Stimulated activated CD4-positive, alpha-beta T cell treated with anti-CD3 and anti-CD28 coated beads, Interleukin-12 subunit alpha, Interleukin-12 subunit beta, amount 100 ng/mL, for 48 hours (primary cell): ENCODE results near the gene TPRG1.

Experiments
- DNase-seq, 3 donors: peaks; one replicate each; pipeline ENCODE4 v3.0.0-alpha.2; 2020; ENCODE audit warnings: low read depth in 2 of 3, low spot score in 1 of 3

TPRG1 gene

GRCh38 chr3:189165092-189165612 is 6.6 kb upstream of the TPRG1 start:
- no peak for DNase-seq

DNA sequence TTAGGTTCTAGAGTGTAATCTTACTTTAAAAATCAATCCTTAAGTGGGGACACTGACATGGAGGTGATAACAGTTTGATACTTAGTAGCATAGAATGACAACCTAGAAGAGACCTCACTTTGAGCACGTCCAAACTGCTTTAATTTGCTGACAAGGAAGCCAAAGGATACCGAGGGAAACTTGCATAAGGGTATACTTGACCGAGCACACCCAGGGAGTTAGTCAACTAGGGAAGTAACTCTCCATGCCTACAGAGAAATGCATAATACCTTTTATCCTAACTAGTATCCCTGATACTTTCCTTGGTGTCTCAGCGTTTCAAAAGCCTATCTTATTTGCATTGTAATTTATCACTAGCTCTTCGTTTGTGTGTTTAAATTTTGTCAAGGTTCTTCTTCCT is 5.5 kb upstream of the TPRG1 start:
- no peak for DNase-seq

DNA sequence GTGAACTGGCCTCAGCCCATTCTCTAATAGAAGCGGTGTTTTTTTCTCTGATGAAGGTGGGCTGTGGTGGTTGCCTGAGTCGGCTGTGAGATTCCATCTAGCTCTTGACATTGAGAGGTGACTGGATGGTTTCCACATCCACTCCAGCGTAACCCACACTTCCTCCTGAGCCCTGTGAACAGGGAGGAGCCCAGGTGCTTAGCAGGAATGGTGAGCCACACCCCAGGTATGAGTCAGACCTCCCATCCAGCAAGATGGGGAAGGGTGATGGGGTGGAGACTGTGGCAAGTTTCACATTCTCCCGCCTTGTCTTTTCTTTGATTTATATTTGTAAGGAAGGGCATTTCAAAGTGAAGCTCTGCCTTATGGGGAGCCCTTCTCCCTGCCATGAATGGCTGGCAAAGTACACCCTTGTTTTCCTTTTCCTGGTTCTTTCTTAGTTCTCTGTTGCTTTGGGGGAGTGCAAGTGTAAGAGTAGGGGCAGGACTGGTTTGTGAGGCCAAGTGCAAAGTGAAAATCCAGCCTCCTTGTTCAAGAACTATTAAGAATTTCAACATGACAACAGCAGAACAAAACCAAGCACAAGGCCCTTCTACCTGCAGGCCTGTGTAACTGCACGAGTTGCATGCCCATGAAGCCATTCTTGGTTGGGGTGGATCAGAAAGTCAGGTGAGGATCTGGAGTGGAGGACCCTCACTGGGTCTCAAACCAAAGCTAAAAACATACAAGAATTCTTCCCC is 4.6 kb upstream of the TPRG1 start:
- no peak for DNase-seq

GRCh38 chr3:189168711-189169110 is 3.1 kb upstream of the TPRG1 start:
- DNase-seq: no peak

DNA sequence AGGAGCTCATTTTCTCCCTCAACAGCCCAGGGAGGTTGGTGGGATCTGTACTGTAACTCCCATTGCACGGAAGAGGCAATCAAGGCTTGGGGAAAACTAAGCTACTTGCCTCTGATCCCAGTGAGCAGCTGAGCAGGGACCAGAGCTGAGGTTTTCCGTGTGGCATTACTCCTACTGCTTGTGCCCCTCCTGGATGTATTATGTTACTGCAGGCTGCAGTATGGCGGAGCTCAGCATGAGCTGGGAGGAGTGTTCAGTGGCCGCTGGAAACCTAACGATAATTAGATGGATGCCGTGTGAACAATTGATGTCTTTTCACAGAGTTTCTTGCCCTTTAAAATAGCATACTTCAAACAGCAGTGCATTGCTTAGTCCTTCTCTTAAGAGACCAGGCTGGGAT is 2.0 kb upstream of the TPRG1 start:
- DNase-seq: no peak

DNA sequence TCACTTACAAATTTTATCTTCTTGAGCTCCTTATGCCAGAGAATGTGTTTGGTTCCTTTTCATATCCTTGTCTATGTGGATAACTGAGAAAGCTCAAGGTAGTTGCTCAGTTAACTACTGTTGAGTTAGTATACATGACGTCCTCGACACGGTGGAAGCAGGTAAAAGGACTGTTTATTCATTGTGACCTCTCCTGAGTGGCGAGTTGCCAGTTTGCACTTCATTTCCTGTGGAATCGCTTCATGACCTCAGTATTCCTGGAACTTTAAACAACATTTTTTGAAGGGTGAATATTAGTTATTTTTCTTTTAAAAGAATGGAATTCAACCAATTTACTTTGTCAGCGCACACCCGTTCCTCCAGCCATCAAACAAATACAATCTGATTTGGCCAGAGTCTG is 1.2 kb upstream of the TPRG1 start:
- no peak for DNase-seq

GRCh38 chr3:189172668-189173419 is 1.1 kb downstream of the TPRG1 start:
- no peak for DNase-seq

GRCh38 chr3:189184566-189184965 is 12.8 kb downstream of the TPRG1 start:
- DNase-seq: no peak

- no peak for DNase-seq
These were observed 14.3 kb downstream of the TPRG1 start for GRCh38 chr3:189186101-189186500.

- no peak for DNase-seq
These were observed 16.7 kb downstream of the TPRG1 start for GRCh38 chr3:189188466-189188865.

- DNase-seq: no peak
These were observed 21.0 kb downstream of the TPRG1 start for GRCh38 chr3:189192725-189193124.

DNA sequence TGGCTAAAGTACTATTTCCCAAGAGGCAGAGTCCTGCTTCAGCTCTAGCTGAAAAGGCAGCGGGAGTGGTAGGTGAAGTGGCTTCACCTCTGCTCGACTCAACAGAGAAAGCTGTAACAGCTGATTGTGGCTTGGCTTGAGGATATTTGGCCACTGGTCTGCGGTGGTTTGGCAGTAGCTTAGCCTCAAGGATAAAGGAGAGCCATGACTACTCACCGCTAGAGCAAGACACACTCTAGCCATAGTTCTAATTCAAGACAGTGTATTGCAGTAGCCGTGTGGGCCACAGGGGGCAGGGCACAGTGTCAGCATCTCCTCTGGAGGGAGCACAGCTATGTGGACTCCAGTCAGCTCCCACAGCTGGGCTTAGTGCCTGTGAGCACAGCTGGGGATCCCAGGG is 23.5 kb downstream of the TPRG1 start:
- DNase-seq: no peak

DNA sequence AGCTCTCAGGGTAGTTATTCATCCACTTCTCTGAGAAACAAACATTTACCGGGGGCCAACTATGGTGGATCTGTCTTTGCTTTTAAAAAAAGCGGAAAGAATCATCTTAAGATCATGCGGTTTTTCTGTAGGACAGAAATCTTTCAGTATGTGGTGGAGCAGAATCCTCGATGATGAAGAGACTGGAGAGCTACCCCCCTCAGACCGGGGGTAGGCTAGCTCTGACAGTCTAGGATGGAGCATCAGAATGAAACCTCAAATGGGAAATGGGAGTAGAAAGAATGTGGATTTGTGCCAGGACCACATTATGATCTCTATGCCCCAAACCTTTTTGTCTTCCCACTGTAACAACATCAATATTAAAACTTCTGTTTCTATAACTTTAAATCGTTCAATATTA is 30.3 kb downstream of the TPRG1 start:
- DNase-seq: no peak

DNA sequence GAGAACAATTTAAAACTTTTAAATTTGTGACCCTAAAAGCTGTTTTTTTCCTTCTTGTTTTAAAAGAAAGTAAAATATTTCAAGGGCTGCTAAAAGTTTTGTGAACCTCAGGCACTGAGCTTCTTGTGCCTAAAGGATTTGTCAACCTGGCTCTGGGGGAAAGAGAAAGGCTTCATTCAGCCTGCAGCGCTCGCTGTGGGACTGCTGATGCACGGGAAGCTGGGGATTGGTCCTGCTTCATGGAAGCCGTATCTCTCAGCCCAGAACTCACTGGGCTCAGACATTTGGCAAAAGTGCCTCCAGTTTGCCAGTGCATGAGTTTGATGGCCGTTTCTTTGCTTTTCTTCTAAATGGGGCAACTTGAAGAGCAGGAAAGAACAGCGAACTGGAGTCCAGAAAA is 30.8 kb downstream of the TPRG1 start:
- DNase-seq: no peak

DNA sequence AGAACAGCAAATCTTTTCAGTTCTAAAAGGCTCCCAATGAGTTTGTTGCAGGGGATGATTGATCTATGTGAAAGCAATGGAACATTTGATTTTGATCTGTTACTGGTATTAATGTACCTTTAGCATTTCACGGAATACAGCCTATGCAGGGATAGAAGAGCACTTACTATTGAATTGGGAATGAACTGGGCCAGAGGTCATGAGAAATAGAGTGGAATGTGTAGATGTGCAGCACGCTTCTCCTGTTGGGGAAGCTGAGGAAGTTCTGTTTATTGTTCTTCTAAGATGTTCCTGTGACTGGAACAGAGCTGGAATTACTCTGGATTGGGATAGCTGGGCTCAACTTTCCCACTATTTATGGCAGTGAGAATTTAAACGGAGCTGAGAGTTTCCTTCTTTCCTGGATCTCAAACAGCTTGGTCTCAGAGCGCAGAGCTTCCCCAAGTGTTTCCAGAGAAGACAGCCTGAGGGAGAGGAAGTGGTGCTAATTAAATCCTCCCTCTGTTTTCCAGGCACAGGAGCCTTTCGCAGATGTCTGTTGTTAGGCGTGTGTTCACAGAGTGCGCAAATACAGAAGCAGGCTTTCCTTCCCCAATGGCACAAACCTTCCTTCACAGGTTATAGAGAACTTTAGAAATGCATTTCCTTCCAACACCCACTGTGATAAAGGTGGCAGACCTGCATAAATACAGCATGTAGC is 32.5 kb downstream of the TPRG1 start:
- no peak for DNase-seq

- no peak for DNase-seq
These were observed 33.2 kb downstream of the TPRG1 start for GRCh38 chr3:189204937-189205336.

GRCh38 chr3:189210251-189210770 is 38.5 kb downstream of the TPRG1 start:
- DNase-seq: no peak

DNA sequence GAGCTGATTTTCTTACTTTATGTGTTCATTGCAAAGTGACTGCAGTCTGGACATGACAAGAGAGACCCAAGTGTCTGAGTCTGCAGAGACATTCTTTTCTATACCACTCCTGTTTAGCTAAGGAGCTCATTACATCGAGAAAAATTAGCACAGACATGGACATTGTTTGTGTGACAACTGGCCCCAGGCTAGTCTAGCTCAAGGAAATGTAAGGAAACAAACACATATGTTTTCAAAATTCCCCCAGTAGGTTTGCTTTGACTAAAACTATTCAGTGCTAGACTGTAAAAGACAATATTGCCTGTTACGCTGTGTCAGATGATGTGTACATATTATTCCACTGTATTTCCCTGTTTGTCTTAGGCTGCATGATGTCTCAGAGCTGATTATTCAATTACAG is 40.9 kb downstream of the TPRG1 start:
- no peak for DNase-seq

- no peak for DNase-seq
These were observed 42.9 kb downstream of the TPRG1 start for GRCh38 chr3:189214651-189215050.

GRCh38 chr3:189222927-189223636 is 51.3 kb downstream of the TPRG1 start:
- no peak for DNase-seq

DNA sequence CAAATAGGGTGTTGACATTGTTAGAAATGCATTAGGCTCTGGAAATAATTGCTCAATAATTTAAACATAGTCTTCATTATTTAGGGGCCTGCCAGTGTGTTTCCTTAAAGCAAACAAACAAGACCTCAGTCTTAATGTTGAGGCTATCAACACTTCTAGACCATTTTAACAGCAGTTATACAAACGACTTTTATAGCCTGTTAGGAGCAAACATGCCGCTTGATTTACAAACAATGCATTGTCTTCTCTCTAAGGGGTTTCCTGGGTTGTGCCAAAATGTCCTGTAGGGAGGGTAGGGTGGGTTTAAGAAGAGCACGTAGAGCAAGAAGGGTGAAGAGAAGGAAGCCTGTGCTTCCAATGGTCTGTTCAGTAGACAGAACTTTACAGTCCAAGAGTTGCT is 53.7 kb downstream of the TPRG1 start:
- DNase-seq: no peak
